ENCODE data around the gene CREG1.

Gene CREG1

GRCh38 chr1:167546935-167547334, 6.6 kb downstream of the CREG1 start:
- H3K27ac ChIP-seq (ENCODE audit: extremely low read depth, low read depth, low read length): no peak overlapping the region
- no peaks in the 10 kb centered on the region for H3K9me3 ChIP-seq (ENCODE audit: control insufficient read depth, insufficient read depth, low read depth, low read length)
- CTCF ChIA-PET: interaction anchor here (0.6 kb wide), 2 partner anchors 225 to 244 kb away, joined by 3 to 4 read pairs; no protein-coding TSS in a partner anchor
- H3K4me3 ChIP-seq (ENCODE audit: low read depth, low read length): no peak overlapping the region
- no peaks in the 10 kb centered on the region for H3K4me1 ChIP-seq (ENCODE audit: control insufficient read depth, insufficient read depth, low read length)
- peaks cover 4 to 46% of the 10 kb centered on the region in 2 experiments; a peak in 2 of 3 replicates for H3K36me3 ChIP-seq (ENCODE audit: control insufficient read depth in 2 of 2, insufficient read depth in 1 of 2, low read length in 2 of 2)
- POLR2A ChIA-PET: no interaction called here
- TF ChIP-seq ZSCAN18 (tag by site-specific recombination; IDR thresholded peaks at IDR 0.05) (no peak), ZNF175 (tag by site-specific recombination; IDR thresholded peaks at IDR 0.05) (no peak), IKZF3 (tag by site-specific recombination; IDR thresholded peaks at IDR 0.05) (no peak), ZBTB17 (tag by site-specific recombination; IDR thresholded peaks at IDR 0.05) (no peak), ZBTB21 (tag by site-specific recombination; IDR thresholded peaks at IDR 0.05) (no peak), MZF1 (tag by site-specific recombination; IDR thresholded peaks at IDR 0.05; ENCODE audit: borderline replicate concordance) (no peak), ZNF621 (tag by site-specific recombination; IDR thresholded peaks at IDR 0.05) (no peak), ZNF184 (tag by site-specific recombination; IDR thresholded peaks at IDR 0.05) (no peak)

GRCh38 chr1:167545349-167545748, 8.2 kb downstream of the CREG1 start:
- Histone ChIP-seq H3K9me3 (ENCODE audit: control insufficient read depth, insufficient read depth, low read depth, low read length) (no peaks in the 10 kb centered on the region), H3K4me1 (ENCODE audit: control insufficient read depth, insufficient read depth, low read length) (no peaks in the 10 kb centered on the region), H3K4me3 (ENCODE audit: low read depth, low read length) (no peak overlapping the region), H3K36me3 (ENCODE audit: control insufficient read depth in 2 of 2, insufficient read depth in 1 of 2, low read length in 2 of 2) (peaks cover 4 to 50% of the 10 kb centered on the region in 2 experiments; a peak in 2 of 3 replicates), H3K27ac (ENCODE audit: extremely low read depth, low read depth, low read length) (no peak overlapping the region)
- TF ChIP-seq BCL6B (tag by site-specific recombination; IDR thresholded peaks at IDR 0.05) (no peak), ZNF704 (tag by site-specific recombination; IDR thresholded peaks at IDR 0.05) (no peak), ZNF555 (tag by site-specific recombination; conservative IDR thresholded peaks at IDR 0.05) (no peak), ZNF26 (tag by site-specific recombination; IDR thresholded peaks at IDR 0.05) (no peak), KLF7 (tag by site-specific recombination; IDR thresholded peaks at IDR 0.05; ENCODE audit: borderline replicate concordance) (no peak), ZNF24 (tag by site-specific recombination; IDR thresholded peaks at IDR 0.05) (no peak), KLF16 (tag by site-specific recombination; IDR thresholded peaks at IDR 0.05) (no peak), ZNF530 (tag by site-specific recombination; IDR thresholded peaks at IDR 0.05; ENCODE audit: low read depth) (no peak), ZNF792 (tag by site-specific recombination; IDR thresholded peaks at IDR 0.05) (no peak)
- CTCF ChIA-PET: no interaction called here
- POLR2A ChIA-PET: no interaction called here
